Tibial nerve (tissue), 4 donors: ENCODE results near the gene APOA1. TPM values are rescaled to one million over a fixed set of nuclear protein-coding genes. Genes with fewer than 3 reads are reported as not detected.

Source experiments
- DNase-seq, 2 donors: peaks; one replicate each; pipeline ENCODE4 v3.0.0-alpha.2; 2019; ENCODE audit warnings: low spot score in 2 of 2
- H3K27ac ChIP-seq, 4 donors: fragments of 200-600 bp; sonication (generic) in 3 of 4; one replicate each; pipeline ENCODE4 v1.5.1; 2017 to 2019; ENCODE audit warnings: mild to moderate bottlenecking in 1 of 4
- H3K27me3 ChIP-seq, 2 donors: fragments of 200-600 bp; sonication (generic) in 1 of 2; one replicate each; pipeline versions ENCODE4 v1.5.1 to v1.6.0; 2017 to 2019
- H3K36me3 ChIP-seq, 3 donors: fragments of 200-600 bp; sonication (generic); one replicate each; pipeline ENCODE4 v1.5.1; 2018 to 2019
- H3K4me1 ChIP-seq, 4 donors: fragments of 200-600 bp; sonication (generic) in 3 of 4; one replicate each; pipeline ENCODE4 v1.5.1; 2017 to 2019
- H3K4me3 ChIP-seq, 4 donors: fragments of 200-600 bp; sonication (generic) in 3 of 4; one replicate each; pipeline ENCODE4 v1.5.1; 2017 to 2019; ENCODE audit warnings: mild to moderate bottlenecking in 1 of 4, moderate library complexity in 1 of 4
- H3K9me3 ChIP-seq, 4 donors: fragments of 200-600 bp; sonication (generic) in 3 of 4; one replicate each; pipeline ENCODE4 v1.5.1; 2017 to 2019
- EP300 ChIP-seq, 2 donors: sonication (generic); formaldehyde crosslinking; IDR thresholded peaks; one replicate each; pipeline ENCODE4 v1.6.1; 2017; ENCODE audit warnings: antibody characterized with exemption in 2 of 2, mild to moderate bottlenecking in 1 of 2
- POLR2A ChIP-seq, 2 donors: fragments of 450-650 bp; IDR thresholded peaks; one replicate each; pipeline ENCODE4 v1.6.1; 2017; ENCODE audit warnings: antibody characterized with exemption in 2 of 2, mild to moderate bottlenecking in 2 of 2, moderate library complexity in 2 of 2
- WGBS, 2 donors: methylation state at CpG; one replicate each; pipeline ENCODE4 v1.1.5; 2018; 5-methylcytosine and 5-hydroxymethylcytosine counted together
- total RNA-seq, 4 donors: library from RNA; depleted of rRNA; stranded (reverse); fragments of >200 nt; gene quantifications; one replicate each; pipeline ENCODE4 v1.1.0, GENCODE V29; 2016
- TF ChIP-seq, protein P1 (sequence below), 5 experiments: fragments of 200-600 bp in 3 of 5; fragments of 450-650 bp in 2 of 5; sonication (generic) in 3 of 5; IDR thresholded peaks; one replicate each; pipeline ENCODE4 v1.5.1; 2016 to 2019; ENCODE audit warnings: antibody characterized with exemption in 5 of 5, mild to moderate bottlenecking in 3 of 5, moderate library complexity in 2 of 5

The APOA1 gene
- total RNA-seq, 4 donors from 2014 or later = 4.1 to 8.4 (median 6.5) TPM

DNA sequence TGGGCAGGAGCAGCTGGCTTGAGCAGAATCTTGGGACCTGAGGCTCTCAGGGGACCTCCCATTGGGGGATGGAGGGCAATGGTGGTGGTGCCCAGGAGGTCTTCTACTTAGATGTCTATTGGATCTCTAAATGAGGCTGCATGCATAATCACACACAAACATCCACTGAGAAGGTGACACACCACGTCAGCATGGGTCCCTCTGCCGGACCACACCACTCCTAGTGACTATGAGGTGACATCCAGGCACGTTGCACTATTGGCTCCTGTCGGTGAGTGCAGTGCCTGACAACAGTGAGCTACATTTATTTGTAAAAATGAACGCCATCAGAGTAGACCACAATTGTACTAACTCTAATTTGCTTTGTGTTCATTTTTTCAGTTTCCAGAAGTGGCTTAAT, 12.0 kb downstream of the APOA1 start:
- H3K27me3 ChIP-seq = no peaks in the 10 kb centered on the region
- no peaks in the 10 kb centered on the region for H3K9me3 ChIP-seq
- no peaks in the 10 kb centered on the region for H3K4me1 ChIP-seq
- DNase-seq = no peak
- WGBS, 2 donors = 75 to 83% methylated on average over 5 of the region's 5 CpGs
- no peak overlapping the region for H3K27ac ChIP-seq
- H3K4me3 ChIP-seq = no peak overlapping the region
- H3K36me3 ChIP-seq = no peaks in the 10 kb centered on the region
- TF ChIP-seq, protein P1, sequence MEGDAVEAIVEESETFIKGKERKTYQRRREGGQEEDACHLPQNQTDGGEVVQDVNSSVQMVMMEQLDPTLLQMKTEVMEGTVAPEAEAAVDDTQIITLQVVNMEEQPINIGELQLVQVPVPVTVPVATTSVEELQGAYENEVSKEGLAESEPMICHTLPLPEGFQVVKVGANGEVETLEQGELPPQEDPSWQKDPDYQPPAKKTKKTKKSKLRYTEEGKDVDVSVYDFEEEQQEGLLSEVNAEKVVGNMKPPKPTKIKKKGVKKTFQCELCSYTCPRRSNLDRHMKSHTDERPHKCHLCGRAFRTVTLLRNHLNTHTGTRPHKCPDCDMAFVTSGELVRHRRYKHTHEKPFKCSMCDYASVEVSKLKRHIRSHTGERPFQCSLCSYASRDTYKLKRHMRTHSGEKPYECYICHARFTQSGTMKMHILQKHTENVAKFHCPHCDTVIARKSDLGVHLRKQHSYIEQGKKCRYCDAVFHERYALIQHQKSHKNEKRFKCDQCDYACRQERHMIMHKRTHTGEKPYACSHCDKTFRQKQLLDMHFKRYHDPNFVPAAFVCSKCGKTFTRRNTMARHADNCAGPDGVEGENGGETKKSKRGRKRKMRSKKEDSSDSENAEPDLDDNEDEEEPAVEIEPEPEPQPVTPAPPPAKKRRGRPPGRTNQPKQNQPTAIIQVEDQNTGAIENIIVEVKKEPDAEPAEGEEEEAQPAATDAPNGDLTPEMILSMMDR (IDR thresholded peaks at IDR 0.05) = no peak
- no peak for TF ChIP-seq POLR2A (IDR thresholded peaks at IDR 0.05)

DNA sequence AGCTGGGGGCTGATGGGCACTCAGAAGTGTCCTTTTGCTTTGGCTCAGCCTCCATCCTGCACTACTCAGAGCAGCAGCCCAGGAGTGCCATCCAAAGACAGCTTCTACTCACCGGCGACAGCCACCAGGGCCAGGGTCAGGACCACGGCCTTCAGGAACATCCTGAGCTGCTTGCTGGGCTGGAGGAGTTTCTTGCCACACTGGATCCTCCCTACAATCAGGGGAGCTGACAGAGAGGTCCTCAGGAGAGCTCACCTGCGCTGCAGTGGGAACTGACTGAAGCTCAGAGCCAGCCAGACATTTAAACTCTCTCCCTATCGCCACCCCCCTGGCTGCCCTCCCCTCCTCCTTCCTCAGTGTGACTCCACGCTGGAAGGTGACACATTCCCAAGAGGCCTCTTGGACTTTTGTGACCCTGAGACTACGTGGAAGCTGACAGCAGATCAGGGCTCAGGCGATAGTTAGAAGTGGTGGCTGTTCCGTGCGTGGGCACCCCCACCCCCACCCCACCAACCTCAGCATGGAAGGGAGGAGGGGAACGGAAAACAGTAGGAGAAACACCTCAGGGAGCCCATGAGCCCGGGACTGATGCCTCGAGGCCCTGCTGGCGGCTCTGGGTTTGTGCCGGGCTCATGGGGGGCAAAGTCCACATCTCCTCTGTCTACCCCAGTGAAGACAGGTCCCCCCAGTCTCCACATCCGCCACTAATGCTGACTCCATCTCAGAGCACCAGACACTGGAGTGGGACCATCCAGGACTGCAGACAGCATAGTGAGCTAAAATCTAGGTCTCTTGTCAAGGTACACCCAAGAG, 14.2 kb downstream of the APOA1 start, which contains the start of gene APOA4:
APOA4 (minus strand) TSS at position 274 of the 813 bp plus-strand sequence; CDS start at position 161, 113 bp downstream.
- H3K4me3 ChIP-seq = no peak within 1 kb of the TSS
- no peaks in the 10 kb centered on the region for H3K4me1 ChIP-seq
- no peak for TF ChIP-seq EP300 (IDR thresholded peaks at IDR 0.05)
- no peak for TF ChIP-seq POLR2A (IDR thresholded peaks at IDR 0.05)
- TF ChIP-seq, protein P1 (IDR thresholded peaks at IDR 0.05) = no peak
- WGBS, 2 donors = 79 to 80% methylated on average over 12 to 16 of the region's 16 CpGs
- no peak for DNase-seq
- no peaks in the 10 kb centered on the region for H3K36me3 ChIP-seq
- H3K27ac ChIP-seq = no peak within 1 kb of the TSS
- no peaks in the 10 kb centered on the region for H3K9me3 ChIP-seq
- no peaks in the 10 kb centered on the region for H3K27me3 ChIP-seq

DNA sequence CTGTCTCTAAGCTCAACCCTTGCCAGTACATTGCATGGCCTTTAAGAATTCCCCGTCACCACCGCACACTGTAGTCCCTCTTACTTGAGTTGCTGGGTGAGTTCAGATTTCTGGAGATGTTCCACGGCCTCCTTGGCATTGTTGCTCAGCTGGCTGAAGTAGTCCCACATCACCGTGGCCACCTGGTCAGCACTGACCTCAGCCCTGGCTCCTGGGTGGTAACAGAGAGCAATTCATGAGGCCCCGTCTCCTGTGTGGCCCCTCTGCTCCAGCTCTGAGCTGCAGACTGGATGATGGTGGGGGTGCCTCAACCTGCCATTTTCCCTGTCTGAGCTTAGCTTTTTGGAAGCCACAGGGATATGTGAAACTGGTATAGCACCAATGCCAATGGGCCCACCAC, 14.8 kb downstream of the APOA1 start:
- Histone ChIP-seq H3K9me3 (no peaks in the 10 kb centered on the region), H3K27ac (no peak overlapping the region), H3K4me1 (no peaks in the 10 kb centered on the region), H3K4me3 (no peak overlapping the region), H3K27me3 (no peaks in the 10 kb centered on the region), H3K36me3 (no peaks in the 10 kb centered on the region)
- WGBS, 2 donors = 74 to 76% methylated on average over 5 of the region's 5 CpGs
- no peak for TF ChIP-seq EP300 (IDR thresholded peaks at IDR 0.05)
- TF ChIP-seq, protein P1 (IDR thresholded peaks at IDR 0.05) = no peak
- TF ChIP-seq POLR2A (IDR thresholded peaks at IDR 0.05) = no peak
- DNase-seq = no peak

DNA sequence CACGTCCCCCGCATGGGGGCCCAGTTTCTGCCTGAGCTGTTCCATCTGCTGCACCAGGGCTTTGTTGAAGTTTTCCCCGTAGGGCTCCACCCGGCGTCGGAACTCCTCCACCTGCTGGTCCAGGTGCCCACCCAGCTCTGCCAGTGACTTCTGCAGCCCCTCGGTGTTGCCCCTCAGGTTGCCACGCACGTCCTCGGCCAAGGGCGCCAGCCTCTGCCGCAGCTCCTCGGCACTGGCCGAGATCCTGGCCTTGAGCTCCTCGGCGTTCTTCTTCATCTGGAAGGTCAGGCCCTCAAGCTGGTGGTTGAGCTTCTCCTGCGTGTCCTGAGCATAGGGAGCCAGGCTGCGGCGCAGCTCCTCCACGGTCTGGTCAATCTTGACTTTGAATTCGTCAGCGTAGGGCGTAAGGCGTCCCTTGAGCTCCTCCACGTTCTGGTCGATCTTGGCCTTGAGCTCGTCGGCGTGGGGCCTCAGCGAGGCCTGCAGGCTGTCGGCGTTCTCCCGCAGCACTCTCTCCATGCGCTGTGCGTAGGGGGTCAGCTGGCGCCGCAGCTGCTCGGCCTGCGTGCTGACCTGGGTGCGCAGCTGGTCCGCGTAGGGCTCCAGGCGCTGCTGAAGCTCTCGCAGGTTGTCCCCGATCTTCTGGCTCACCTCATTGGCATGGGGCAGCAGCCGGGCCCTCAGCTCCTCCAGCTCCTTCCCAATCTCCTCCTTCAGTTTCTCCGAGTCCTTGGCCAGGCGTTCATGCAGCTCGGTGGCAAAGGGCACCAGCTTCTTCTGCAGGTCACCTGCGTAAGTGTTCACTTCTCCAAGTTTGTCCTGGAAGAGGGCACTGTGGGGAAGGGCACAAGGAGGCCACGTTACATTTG, 16.1 kb downstream of the APOA1 start:
- H3K36me3 ChIP-seq = no peaks in the 10 kb centered on the region
- no peak overlapping the region for H3K27ac ChIP-seq
- H3K4me3 ChIP-seq = no peak overlapping the region
- TF ChIP-seq EP300 (IDR thresholded peaks at IDR 0.05) = no peak
- TF ChIP-seq POLR2A (IDR thresholded peaks at IDR 0.05) = no peak
- TF ChIP-seq, protein P1 (IDR thresholded peaks at IDR 0.05) = no peak
- 92 to 94% methylated on average over 49 to 51 of the region's 51 CpGs for WGBS, 2 donors
- no peak for DNase-seq
- H3K4me1 ChIP-seq = no peaks in the 10 kb centered on the region
- H3K9me3 ChIP-seq = no peaks in the 10 kb centered on the region
- H3K27me3 ChIP-seq = no peaks in the 10 kb centered on the region

DNA sequence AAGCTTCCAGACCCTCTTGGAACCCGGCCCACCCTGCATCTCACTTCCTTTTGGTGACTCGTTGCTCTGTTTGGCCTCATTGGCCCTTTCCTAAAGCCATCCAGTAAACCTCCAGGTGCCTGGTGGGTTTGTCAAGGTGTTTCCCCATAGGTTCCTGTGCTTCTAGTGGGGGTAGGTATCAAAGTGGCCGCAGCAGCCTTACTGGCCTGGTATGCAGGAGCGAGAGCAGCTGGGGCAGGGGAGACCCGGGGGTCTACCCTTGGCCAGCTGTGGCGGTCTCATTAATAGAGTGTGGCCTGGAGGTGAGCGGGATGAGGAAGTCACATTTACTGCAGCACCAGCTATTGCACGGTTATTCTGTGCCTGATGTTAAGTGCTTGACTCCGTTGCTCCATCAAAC, 18.4 kb downstream of the APOA1 start:
- no peaks in the 10 kb centered on the region for H3K9me3 ChIP-seq
- no peak for DNase-seq
- no peaks in the 10 kb centered on the region for H3K4me1 ChIP-seq
- H3K27me3 ChIP-seq = no peaks in the 10 kb centered on the region
- H3K27ac ChIP-seq = no peak overlapping the region
- no peaks in the 10 kb centered on the region for H3K36me3 ChIP-seq
- no peak overlapping the region for H3K4me3 ChIP-seq
- no peak for TF ChIP-seq EP300 (IDR thresholded peaks at IDR 0.05)
- TF ChIP-seq POLR2A (IDR thresholded peaks at IDR 0.05) = no peak
- 88% methylated on average over 9 of the region's 9 CpGs for WGBS, 2 donors
